A673 (cell line): ENCODE data around the gene PRR22.
"Not testable (repeated sequence)": the region's sequence is repeated elsewhere in the genome, so short reads cannot be mapped to it uniquely, and the experiment has no call there.

Source experiments
- CTCF ChIP-seq: fragments of 300-800, 200-600 bp; sonication (generic); conservative IDR thresholded peaks from 2 replicates; pipeline ENCODE4 v1.5.1; 2017; ENCODE audit warnings: low read depth, mild to moderate bottlenecking, antibody characterized with exemption, low read length, moderate library complexity, mixed read lengths
- EZH2 ChIP-seq: fragments of 200-600 bp; sonication (generic); IDR thresholded peaks from 2 replicates; pipeline ENCODE4 v1.6.1; 2017; ENCODE audit warnings: borderline replicate concordance, low read depth, mild to moderate bottlenecking, mixed read lengths, antibody characterized with exemption, low read length; ENCODE audit not compliant: poor library complexity, severe bottlenecking

DNA sequence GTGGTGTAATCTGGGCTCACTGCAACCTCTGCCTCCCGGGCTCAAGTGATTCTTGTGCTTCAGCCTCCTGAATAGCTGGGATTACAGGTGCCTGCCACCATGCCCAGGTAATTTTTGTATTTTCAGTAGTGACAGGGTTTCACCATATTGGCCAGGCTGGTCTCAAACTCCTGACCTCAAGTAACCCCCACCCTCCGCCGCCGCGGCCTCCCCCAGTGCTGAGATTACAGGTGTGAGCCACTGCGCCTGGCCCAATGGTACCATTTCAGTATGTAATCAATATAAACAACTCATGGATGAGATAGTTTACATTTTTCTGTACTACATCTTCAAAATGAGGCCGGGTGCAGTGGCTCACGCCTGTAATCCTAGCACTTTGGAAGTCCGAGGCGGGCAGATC is 39.5 kb downstream of the PRR22 start:
- not testable (repeated sequence) for TF ChIP-seq EZH2, CTCF
